Keratinocyte (primary cell): Measurements from ENCODE around the gene HNRNPK. TPM values are rescaled to one million over a fixed set of nuclear protein-coding genes. Genes with fewer than 3 reads are reported as not detected.

Source experiments
- DNase-seq: peaks from one replicate; pipeline ENCODE4 v3.0.0-alpha.2; 2011; ENCODE audit warnings: low read depth, missing footprints, low spot score
- FAIRE-seq: peaks from 2 replicates; lab custom pipeline; 2011; peaks lifted over from hg19 to GRCh38; lab: Jason Lieb, UNC
- H2AFZ ChIP-seq: 2 replicates; pipeline ENCODE4 v1.6.0; 2012; ENCODE audit warnings: low read length, control low read depth, inconsistent platforms; ENCODE audit not compliant: control insufficient read depth
- H3K27ac ChIP-seq: 2 replicates; pipeline ENCODE4 v1.5.1; 2011; ENCODE audit warnings: low read length; ENCODE audit not compliant: control insufficient read depth, insufficient read depth
- H3K27me3 ChIP-seq: 3 replicates; pipeline ENCODE4 v1.6.0; 2011; ENCODE audit warnings: low read length; ENCODE audit not compliant: control insufficient read depth, insufficient read depth; ENCODE audit errors: extremely low read depth
- H3K36me3 ChIP-seq, 2 experiments: 2 replicates in 1 of 2; 3 replicates in 1 of 2; pipeline ENCODE4 v1.5.1; 2011; ENCODE audit warnings: low read length in 2 of 2, mild to moderate bottlenecking in 1 of 2; ENCODE audit not compliant: control insufficient read depth in 2 of 2, insufficient read depth in 2 of 2; ENCODE audit errors: extremely low read depth in 1 of 2
- H3K4me1 ChIP-seq: 3 replicates; pipeline ENCODE4 v1.5.1; 2011; ENCODE audit warnings: low read length; ENCODE audit not compliant: control insufficient read depth, insufficient read depth; ENCODE audit errors: extremely low read depth
- H3K4me2 ChIP-seq: 3 replicates; pipeline ENCODE4 v1.6.0; 2011; ENCODE audit warnings: low read depth, low read length; ENCODE audit not compliant: control insufficient read depth, insufficient read depth; ENCODE audit errors: extremely low read depth
- H3K4me3 ChIP-seq, 3 experiments: fragments of 200-600 bp in 1 of 3; sonication (generic) in 1 of 3; 2 replicates in 2 of 3; 3 replicates in 1 of 3; pipeline ENCODE4 v1.5.1; 2011 to 2016; ENCODE audit warnings: low read length in 3 of 3, mild to moderate bottlenecking in 3 of 3, control low read depth in 2 of 3, inconsistent platforms in 1 of 3, low read depth in 1 of 3, mixed read lengths in 1 of 3, mixed run types in 1 of 3, moderate library complexity in 1 of 3; ENCODE audit not compliant: control insufficient read depth in 2 of 3, insufficient read depth in 2 of 3; ENCODE audit errors: extremely low read depth in 1 of 3
- H3K79me2 ChIP-seq: 2 replicates; pipeline ENCODE4 v1.6.0; 2012; ENCODE audit warnings: low read length; ENCODE audit not compliant: control insufficient read depth, insufficient read depth
- H3K9ac ChIP-seq: 3 replicates; pipeline ENCODE4 v1.6.0; 2011; ENCODE audit warnings: low read length; ENCODE audit not compliant: control insufficient read depth, insufficient read depth; ENCODE audit errors: extremely low read depth
- H3K9me1 ChIP-seq: 3 replicates; pipeline ENCODE4 v1.6.0; 2011; ENCODE audit warnings: low read length; ENCODE audit not compliant: control insufficient read depth, insufficient read depth; ENCODE audit errors: extremely low read depth
- H3K9me3 ChIP-seq: 2 replicates; pipeline ENCODE4 v1.5.1; 2012; ENCODE audit warnings: low read depth, low read length; ENCODE audit not compliant: control insufficient read depth
- H4K20me1 ChIP-seq: 3 replicates; pipeline ENCODE4 v1.6.0; 2011; ENCODE audit warnings: low read length; ENCODE audit not compliant: control insufficient read depth, insufficient read depth; ENCODE audit errors: extremely low read depth
- EZH2 ChIP-seq: IDR thresholded peaks from one replicate; pipeline ENCODE4 v1.6.1; 2012; ENCODE audit warnings: inconsistent platforms, mild to moderate bottlenecking, low read length, moderate library complexity
- dilution Hi-C: fragments of 300-500 bp; cut with MboI; formaldehyde crosslinking; loops from one replicate; pipeline ENCODE4 v1.7.0; 2020; ENCODE audit warnings: low sequenced_read_pairs; ENCODE audit not compliant: extremely low pct_ligation_motif_present
- polyA plus RNA-seq, 5 experiments: library from polyadenylated mRNA; depleted of rRNA in 3 of 5; stranded (reverse) in 3 of 5; stranded (forward) in 1 of 5; unstranded in 1 of 5; fragments of >200 nt; gene quantifications; 1 replicate in 1 of 5; 2 replicates in 3 of 5; 3 replicates in 1 of 5; pipeline versions ENCODE4 v1.2.1 to v1.2.3, GENCODE V29; 2011 to 2012; ENCODE audit warnings: missing spikeins in 2 of 5, low read depth in 1 of 5, low replicate concordance in 1 of 5
- TF ChIP-seq, protein P1 (sequence below), 3 experiments: IDR thresholded peaks in 1 of 3; conservative IDR thresholded peaks in 1 of 3; optimal IDR thresholded peaks in 1 of 3; 2 replicates in 2 of 3; 3 replicates in 1 of 3; pipeline versions ENCODE3 to v1.5.1; 2011; ENCODE audit warnings: low read length in 3 of 3, mild to moderate bottlenecking in 3 of 3, moderate library complexity in 2 of 3, control low read depth in 1 of 3, inconsistent platforms in 1 of 3; ENCODE audit not compliant: insufficient read depth in 2 of 3; ENCODE audit errors: extremely low read depth in 1 of 3

Gene HNRNPK
- polyA plus RNA-seq, 1 donor (not counting 4 experiments of a cell fraction or from before 2014, with no cell fraction given) = 661 TPM

DNA sequence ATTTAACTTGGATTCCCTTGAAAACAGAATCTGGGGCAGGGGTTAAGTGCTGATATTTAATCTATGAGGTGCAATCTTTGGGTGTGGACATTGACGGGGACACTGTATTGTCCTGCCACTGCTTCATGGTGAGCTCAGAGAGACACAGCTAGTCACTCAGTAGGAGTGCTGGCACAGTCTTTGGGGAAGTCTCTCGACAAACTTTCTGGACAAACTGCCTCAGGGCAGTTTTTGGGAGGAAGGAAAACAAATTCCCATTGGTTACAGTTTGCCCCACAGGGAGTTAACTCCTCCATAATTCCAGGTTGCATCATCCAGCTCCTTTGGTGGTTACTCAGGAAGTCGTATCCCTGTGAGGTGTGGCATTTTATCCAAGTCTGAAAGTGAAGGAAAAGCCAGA is 17.9 kb downstream of the HNRNPK start:
- no peaks in the 10 kb centered on the region for H3K79me2 ChIP-seq
- no peaks in the 10 kb centered on the region for H3K27me3 ChIP-seq
- DNase-seq (no peak), FAIRE-seq (peak; percentile 73)
- H3K4me2 ChIP-seq = no peak overlapping the region
- H3K9me3 ChIP-seq = no peaks in the 10 kb centered on the region
- H3K4me3 ChIP-seq = no peak overlapping the region
- H3K9me1 ChIP-seq = no peaks in the 10 kb centered on the region
- H3K4me1 ChIP-seq = peaks cover 12% of the 10 kb centered on the region
- H2AFZ ChIP-seq = no peak overlapping the region
- TF ChIP-seq, protein P1, sequence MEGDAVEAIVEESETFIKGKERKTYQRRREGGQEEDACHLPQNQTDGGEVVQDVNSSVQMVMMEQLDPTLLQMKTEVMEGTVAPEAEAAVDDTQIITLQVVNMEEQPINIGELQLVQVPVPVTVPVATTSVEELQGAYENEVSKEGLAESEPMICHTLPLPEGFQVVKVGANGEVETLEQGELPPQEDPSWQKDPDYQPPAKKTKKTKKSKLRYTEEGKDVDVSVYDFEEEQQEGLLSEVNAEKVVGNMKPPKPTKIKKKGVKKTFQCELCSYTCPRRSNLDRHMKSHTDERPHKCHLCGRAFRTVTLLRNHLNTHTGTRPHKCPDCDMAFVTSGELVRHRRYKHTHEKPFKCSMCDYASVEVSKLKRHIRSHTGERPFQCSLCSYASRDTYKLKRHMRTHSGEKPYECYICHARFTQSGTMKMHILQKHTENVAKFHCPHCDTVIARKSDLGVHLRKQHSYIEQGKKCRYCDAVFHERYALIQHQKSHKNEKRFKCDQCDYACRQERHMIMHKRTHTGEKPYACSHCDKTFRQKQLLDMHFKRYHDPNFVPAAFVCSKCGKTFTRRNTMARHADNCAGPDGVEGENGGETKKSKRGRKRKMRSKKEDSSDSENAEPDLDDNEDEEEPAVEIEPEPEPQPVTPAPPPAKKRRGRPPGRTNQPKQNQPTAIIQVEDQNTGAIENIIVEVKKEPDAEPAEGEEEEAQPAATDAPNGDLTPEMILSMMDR (optimal IDR thresholded peaks at IDR 0.05 in 1 of 3, IDR thresholded peaks at IDR 0.05 in 1 of 3, conservative IDR thresholded peaks at IDR 0.05 in 1 of 3; ENCODE audit: extremely low read depth in 1 of 3, insufficient read depth in 2 of 3, low read length in 3 of 3) = no peak
- no peak overlapping the region for H3K27ac ChIP-seq
- no peaks in the 10 kb centered on the region for H4K20me1 ChIP-seq
- dilution Hi-C loops = no loop called here
- H3K9ac ChIP-seq = no peak overlapping the region
- H3K36me3 ChIP-seq = peaks cover 0 to under 1% of the 10 kb centered on the region in 2 experiments

DNA sequence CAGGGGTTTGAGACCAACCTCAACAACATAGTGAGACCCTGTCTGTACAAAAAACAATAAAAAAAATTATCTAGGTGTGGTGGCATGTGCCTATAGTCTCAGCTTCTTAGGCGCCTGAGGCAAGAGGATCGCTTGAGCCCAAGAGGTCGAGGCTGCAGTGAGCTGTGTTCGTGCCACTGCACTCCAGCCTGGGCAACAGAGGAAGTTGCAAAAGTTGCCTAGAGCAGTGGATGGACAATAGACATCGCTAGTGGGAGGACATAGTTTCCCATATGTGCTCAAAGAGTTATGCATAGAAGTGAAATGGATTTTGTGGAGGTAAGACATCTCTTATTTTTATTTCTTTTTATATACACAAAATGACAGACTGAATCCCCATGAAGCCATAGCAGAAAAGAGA is 19.0 kb downstream of the HNRNPK start:
- FAIRE-seq (no peak), DNase-seq (no peak)
- H3K4me2 ChIP-seq = no peak overlapping the region
- dilution Hi-C loops = no loop called here
- H2AFZ ChIP-seq = no peak overlapping the region
- no peak overlapping the region for H3K4me3 ChIP-seq
- no peaks in the 10 kb centered on the region for H3K79me2 ChIP-seq
- no peak for TF ChIP-seq EZH2
- no peaks in the 10 kb centered on the region for H3K9me1 ChIP-seq
- no peak overlapping the region for H3K27ac ChIP-seq
- no peaks in the 10 kb centered on the region for H4K20me1 ChIP-seq
- H3K36me3 ChIP-seq = no peaks in the 10 kb centered on the region
- H3K9me3 ChIP-seq = no peaks in the 10 kb centered on the region
- peaks cover 17% of the 10 kb centered on the region for H3K4me1 ChIP-seq
- H3K9ac ChIP-seq = no peak overlapping the region
- H3K27me3 ChIP-seq = no peaks in the 10 kb centered on the region

DNA sequence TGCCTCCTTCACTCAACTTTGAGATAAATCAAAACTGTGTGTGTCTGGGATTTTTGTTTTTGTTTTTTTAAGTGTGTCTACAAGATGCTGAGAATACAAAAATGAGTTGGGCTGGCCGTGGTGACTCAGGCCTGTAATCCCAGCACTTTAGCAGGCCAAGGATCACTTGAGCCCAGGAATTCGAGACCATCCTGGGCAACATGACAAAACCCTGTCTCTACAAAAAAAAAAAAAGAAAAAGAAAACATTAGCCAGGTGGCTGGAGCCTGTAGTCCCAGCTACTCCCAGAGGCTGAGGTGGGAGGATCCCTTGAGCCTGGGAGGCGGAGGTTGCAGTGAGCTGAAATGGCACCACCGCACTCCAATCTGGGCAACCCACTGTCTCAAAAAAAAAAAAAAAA is 21.0 kb downstream of the HNRNPK start:
- no peak for TF ChIP-seq EZH2
- TF ChIP-seq, protein P1 (optimal IDR thresholded peaks at IDR 0.05 in 1 of 3, IDR thresholded peaks at IDR 0.05 in 1 of 3, conservative IDR thresholded peaks at IDR 0.05 in 1 of 3; ENCODE audit: extremely low read depth in 1 of 3, insufficient read depth in 2 of 3, low read length in 3 of 3) = no peak
- H3K27me3 ChIP-seq = no peaks in the 10 kb centered on the region

More for the DNA sequence above, 21.0 kb downstream of the HNRNPK start:
- Histone ChIP-seq H3K4me3 (no peak overlapping the region), H3K36me3 (no peaks in the 10 kb centered on the region), H2AFZ (no peak overlapping the region), H3K4me1 (peaks cover 24% of the 10 kb centered on the region), H4K20me1 (no peaks in the 10 kb centered on the region), H3K79me2 (no peaks in the 10 kb centered on the region), H3K4me2 (no peak overlapping the region), H3K27ac (no peak overlapping the region), H3K9me3 (no peaks in the 10 kb centered on the region), H3K9me1 (no peaks in the 10 kb centered on the region), H3K9ac (no peak overlapping the region)
- dilution Hi-C loops = no loop called here
- FAIRE-seq (no peak), DNase-seq (no peak)
